GM23338 (cell line): Measurements from ENCODE around the gene GJE1. TPM values are rescaled to one million over a fixed set of nuclear protein-coding genes. Genes with fewer than 3 reads are reported as not detected.

ENCODE experiments used
- ATAC-seq: fragments of 200-7000 bp; cut with Tn5 transposase; 3 replicates; pipeline ENCODE4 v1.9.1; 2020
- DNase-seq: peaks from one replicate; pipeline ENCODE4 v3.0.0-alpha.2; 2015; ENCODE audit warnings: low spot score
- H2AFZ ChIP-seq: fragments of 200-600 bp; sonication (generic); 2 replicates; pipeline ENCODE4 v1.8.0; 2016; ENCODE audit warnings: antibody characterized with exemption, mild to moderate bottlenecking, moderate library complexity
- H3F3A ChIP-seq: fragments of 200-600 bp; sonication (generic); replicated peaks from 2 replicates; pipeline ENCODE4 v1.8.0; 2017; ENCODE audit warnings: antibody characterized with exemption, mixed run types, low read depth
- H3K27ac ChIP-seq: fragments of 200-600 bp; sonication (generic); 2 replicates; pipeline ENCODE4 v1.6.1; 2016; ENCODE audit warnings: low read depth
- H3K27me3 ChIP-seq: fragments of 200-600 bp; sonication (generic); 2 replicates; pipeline ENCODE4 v1.8.0; 2016; ENCODE audit warnings: mild to moderate bottlenecking, mixed run types, moderate library complexity; ENCODE audit not compliant: insufficient read depth
- H3K36me3 ChIP-seq: fragments of 200-600 bp; sonication (generic); 2 replicates; pipeline ENCODE4 v1.8.0; 2016; ENCODE audit warnings: mild to moderate bottlenecking; ENCODE audit not compliant: insufficient read depth
- H3K4me1 ChIP-seq: fragments of 200-600 bp; sonication (generic); 2 replicates; pipeline ENCODE4 v1.8.0; 2016; ENCODE audit warnings: mild to moderate bottlenecking, moderate library complexity; ENCODE audit not compliant: insufficient read depth
- H3K4me2 ChIP-seq: fragments of 200-600 bp; sonication (generic); 2 replicates; pipeline ENCODE4 v1.7.1; 2017; ENCODE audit warnings: mixed run types
- H3K4me3 ChIP-seq: fragments of 200-600 bp; sonication (generic); 2 replicates; pipeline ENCODE4 v1.6.1; 2016; ENCODE audit warnings: mixed run types
- H3K79me2 ChIP-seq: fragments of 200-600 bp; sonication (generic); replicated peaks from 2 replicates; pipeline ENCODE4 v1.8.0; 2017; ENCODE audit warnings: mild to moderate bottlenecking; ENCODE audit not compliant: insufficient read depth
- H3K9me2 ChIP-seq: fragments of 200-600 bp; sonication (generic); 2 replicates; pipeline ENCODE4 v1.8.0; 2017; ENCODE audit not compliant: insufficient read depth
- H4K20me1 ChIP-seq: fragments of 200-600 bp; sonication (generic); replicated peaks from 2 replicates; pipeline ENCODE4 v1.8.0; 2017; ENCODE audit warnings: mild to moderate bottlenecking; ENCODE audit not compliant: insufficient read depth
- H3K27ac Mint-ChIP-seq: 2 replicates; pipeline ENCODE4 v1.8.0; 2020; ENCODE audit warnings: inconsistent platforms, mild to moderate bottlenecking, moderate library complexity, mixed read lengths
- H3K27me3 Mint-ChIP-seq: 3 replicates; pipeline ENCODE4 v1.8.0; 2022; ENCODE audit warnings: low read depth, mild to moderate bottlenecking, moderate library complexity, mixed read lengths, inconsistent platforms; ENCODE audit not compliant: insufficient read depth, poor library complexity
- H3K36me3 Mint-ChIP-seq: 3 replicates; pipeline ENCODE4 v1.8.0; 2021; ENCODE audit warnings: low read depth, mild to moderate bottlenecking, inconsistent platforms, moderate library complexity, mixed read lengths
- H3K4me1 Mint-ChIP-seq: 3 replicates; pipeline ENCODE4 v1.8.0; 2020; ENCODE audit warnings: mild to moderate bottlenecking, inconsistent platforms, mixed read lengths
- H3K4me3 Mint-ChIP-seq: 3 replicates; pipeline ENCODE4 v1.8.0; 2021; ENCODE audit warnings: moderate library complexity, mild to moderate bottlenecking, inconsistent platforms, mixed read lengths
- H3K9me3 Mint-ChIP-seq: 3 replicates; pipeline ENCODE4 v1.8.0; 2020; ENCODE audit warnings: moderate library complexity, mild to moderate bottlenecking, inconsistent platforms, mixed read lengths
- EZH2phosphoT487 ChIP-seq: fragments of 200-600 bp; sonication (generic); IDR thresholded peaks from one replicate; pipeline ENCODE4 v1.8.1; 2018; ENCODE audit warnings: antibody characterized with exemption; ENCODE audit not compliant: unreplicated experiment
- JUNB ChIP-seq: IDR thresholded peaks from one replicate; pipeline ENCODE4 v1.6.1; 2016; ENCODE audit warnings: antibody characterized with exemption; ENCODE audit not compliant: unreplicated experiment
- NANOG ChIP-seq: IDR thresholded peaks from 2 replicates; pipeline ENCODE4 v1.6.1; 2016; ENCODE audit warnings: antibody characterized with exemption, borderline replicate concordance
- STAT1 ChIP-seq: IDR thresholded peaks from one replicate; pipeline ENCODE4 v1.6.1; 2016; ENCODE audit warnings: antibody characterized with exemption; ENCODE audit not compliant: unreplicated experiment
- ZNF331 ChIP-seq: fragments of 250-450 bp; sonication (Bioruptor Pico); IDR thresholded peaks from 2 replicates; pipeline ENCODE4 v1.5.0; 2020; ENCODE audit warnings: low read depth, mild to moderate bottlenecking, moderate library complexity
- polyA plus RNA-seq: library from polyadenylated mRNA; unstranded; fragments of >200 nt; fragmentation: Nextera tagmentation; extraction: Ambion mirVana; gene quantifications from 2 replicates; pipeline ENCODE4 v1.2.1, GENCODE V29; 2016
- total RNA-seq: library from RNA; depleted of rRNA; stranded (reverse); fragments of >200 nt; shearing (Covaris generic); gene quantifications from 2 replicates; pipeline ENCODE4 v1.2.3, GENCODE V29; 2014
- TF ChIP-seq, protein P1 (sequence below): IDR thresholded peaks from 2 replicates; pipeline ENCODE4 v1.6.1; 2016; ENCODE audit warnings: antibody characterized with exemption
- TF ChIP-seq, protein P2 (sequence below), 2 experiments: fragments of 200-600 bp in 1 of 2; sonication (generic) in 1 of 2; conservative IDR thresholded peaks; 2 replicates each; pipeline versions ENCODE4 v1.5.1 to v1.6.1; 2016 to 2017; ENCODE audit warnings: antibody characterized with exemption in 2 of 2, low read depth in 2 of 2, mild to moderate bottlenecking in 2 of 2, moderate library complexity in 1 of 2
- TF ChIP-seq, protein P3 (sequence below): IDR thresholded peaks from one replicate; pipeline ENCODE4 v1.6.1; 2018; ENCODE audit warnings: antibody characterized with exemption; ENCODE audit not compliant: unreplicated experiment
- TF ChIP-seq, protein P4 (sequence below): fragments of 250-450 bp; sonication (Bioruptor Pico); IDR thresholded peaks from 2 replicates; pipeline ENCODE4 v1.5.0; 2020; ENCODE audit warnings: mild to moderate bottlenecking, moderate library complexity

Gene GJE1
- total and polyA plus RNA-seq, 2 experiments from 2014 or later: not detected

DNA sequence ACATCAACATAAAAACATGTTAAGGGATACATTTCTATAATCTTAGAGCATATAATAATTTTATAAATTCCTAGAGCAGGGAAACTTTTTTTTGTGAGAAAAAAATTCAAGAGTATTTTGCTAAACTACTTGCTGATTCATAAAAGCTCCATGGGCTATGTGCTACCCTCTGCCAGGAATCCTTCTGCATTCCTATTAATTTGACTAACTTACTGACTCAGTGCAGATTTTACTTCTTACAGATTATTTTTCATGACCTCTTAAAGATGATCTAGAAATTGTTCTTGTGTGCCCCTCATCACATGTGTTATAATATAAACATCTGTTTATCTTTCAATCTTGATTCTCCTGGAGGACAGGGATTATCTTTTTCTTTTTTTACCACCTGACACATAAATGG lies 20.0 kb downstream of the GJE1 start (continued):
- TF ChIP-seq, protein P1, sequence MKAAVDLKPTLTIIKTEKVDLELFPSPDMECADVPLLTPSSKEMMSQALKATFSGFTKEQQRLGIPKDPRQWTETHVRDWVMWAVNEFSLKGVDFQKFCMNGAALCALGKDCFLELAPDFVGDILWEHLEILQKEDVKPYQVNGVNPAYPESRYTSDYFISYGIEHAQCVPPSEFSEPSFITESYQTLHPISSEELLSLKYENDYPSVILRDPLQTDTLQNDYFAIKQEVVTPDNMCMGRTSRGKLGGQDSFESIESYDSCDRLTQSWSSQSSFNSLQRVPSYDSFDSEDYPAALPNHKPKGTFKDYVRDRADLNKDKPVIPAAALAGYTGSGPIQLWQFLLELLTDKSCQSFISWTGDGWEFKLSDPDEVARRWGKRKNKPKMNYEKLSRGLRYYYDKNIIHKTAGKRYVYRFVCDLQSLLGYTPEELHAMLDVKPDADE: no peak
- TF ChIP-seq ZNF331 (CRISPR knock-in tag): no peak
- no peak for TF ChIP-seq STAT1
- TF ChIP-seq, protein P2, sequence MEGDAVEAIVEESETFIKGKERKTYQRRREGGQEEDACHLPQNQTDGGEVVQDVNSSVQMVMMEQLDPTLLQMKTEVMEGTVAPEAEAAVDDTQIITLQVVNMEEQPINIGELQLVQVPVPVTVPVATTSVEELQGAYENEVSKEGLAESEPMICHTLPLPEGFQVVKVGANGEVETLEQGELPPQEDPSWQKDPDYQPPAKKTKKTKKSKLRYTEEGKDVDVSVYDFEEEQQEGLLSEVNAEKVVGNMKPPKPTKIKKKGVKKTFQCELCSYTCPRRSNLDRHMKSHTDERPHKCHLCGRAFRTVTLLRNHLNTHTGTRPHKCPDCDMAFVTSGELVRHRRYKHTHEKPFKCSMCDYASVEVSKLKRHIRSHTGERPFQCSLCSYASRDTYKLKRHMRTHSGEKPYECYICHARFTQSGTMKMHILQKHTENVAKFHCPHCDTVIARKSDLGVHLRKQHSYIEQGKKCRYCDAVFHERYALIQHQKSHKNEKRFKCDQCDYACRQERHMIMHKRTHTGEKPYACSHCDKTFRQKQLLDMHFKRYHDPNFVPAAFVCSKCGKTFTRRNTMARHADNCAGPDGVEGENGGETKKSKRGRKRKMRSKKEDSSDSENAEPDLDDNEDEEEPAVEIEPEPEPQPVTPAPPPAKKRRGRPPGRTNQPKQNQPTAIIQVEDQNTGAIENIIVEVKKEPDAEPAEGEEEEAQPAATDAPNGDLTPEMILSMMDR (conservative IDR thresholded peaks at IDR 0.05; ENCODE audit: low read depth in 2 of 2): no peak
- no peak for TF ChIP-seq EZH2phosphoT487
- TF ChIP-seq, protein P3, sequence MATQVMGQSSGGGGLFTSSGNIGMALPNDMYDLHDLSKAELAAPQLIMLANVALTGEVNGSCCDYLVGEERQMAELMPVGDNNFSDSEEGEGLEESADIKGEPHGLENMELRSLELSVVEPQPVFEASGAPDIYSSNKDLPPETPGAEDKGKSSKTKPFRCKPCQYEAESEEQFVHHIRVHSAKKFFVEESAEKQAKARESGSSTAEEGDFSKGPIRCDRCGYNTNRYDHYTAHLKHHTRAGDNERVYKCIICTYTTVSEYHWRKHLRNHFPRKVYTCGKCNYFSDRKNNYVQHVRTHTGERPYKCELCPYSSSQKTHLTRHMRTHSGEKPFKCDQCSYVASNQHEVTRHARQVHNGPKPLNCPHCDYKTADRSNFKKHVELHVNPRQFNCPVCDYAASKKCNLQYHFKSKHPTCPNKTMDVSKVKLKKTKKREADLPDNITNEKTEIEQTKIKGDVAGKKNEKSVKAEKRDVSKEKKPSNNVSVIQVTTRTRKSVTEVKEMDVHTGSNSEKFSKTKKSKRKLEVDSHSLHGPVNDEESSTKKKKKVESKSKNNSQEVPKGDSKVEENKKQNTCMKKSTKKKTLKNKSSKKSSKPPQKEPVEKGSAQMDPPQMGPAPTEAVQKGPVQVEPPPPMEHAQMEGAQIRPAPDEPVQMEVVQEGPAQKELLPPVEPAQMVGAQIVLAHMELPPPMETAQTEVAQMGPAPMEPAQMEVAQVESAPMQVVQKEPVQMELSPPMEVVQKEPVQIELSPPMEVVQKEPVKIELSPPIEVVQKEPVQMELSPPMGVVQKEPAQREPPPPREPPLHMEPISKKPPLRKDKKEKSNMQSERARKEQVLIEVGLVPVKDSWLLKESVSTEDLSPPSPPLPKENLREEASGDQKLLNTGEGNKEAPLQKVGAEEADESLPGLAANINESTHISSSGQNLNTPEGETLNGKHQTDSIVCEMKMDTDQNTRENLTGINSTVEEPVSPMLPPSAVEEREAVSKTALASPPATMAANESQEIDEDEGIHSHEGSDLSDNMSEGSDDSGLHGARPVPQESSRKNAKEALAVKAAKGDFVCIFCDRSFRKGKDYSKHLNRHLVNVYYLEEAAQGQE: no peak
- TF ChIP-seq NANOG: no peak

DNA sequence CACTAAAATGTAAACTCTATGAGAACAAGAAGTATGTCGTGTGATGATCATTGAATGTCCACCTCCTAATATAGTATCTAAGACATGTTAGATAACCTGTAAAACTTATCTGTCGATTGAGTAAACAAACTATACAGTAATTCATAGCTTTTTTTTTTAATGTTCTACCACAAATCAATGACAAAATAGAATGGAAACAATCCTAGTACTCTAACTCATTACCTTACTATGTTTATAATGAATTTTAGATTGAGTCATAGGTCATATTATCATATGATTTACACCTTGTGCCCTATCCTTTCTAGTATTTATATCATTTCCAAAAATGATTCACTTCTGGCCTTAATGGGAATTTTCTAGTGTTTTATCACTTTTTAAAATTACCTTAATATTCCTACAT lies 20.5 kb downstream of the GJE1 start:
- no peak overlapping the region for H3K27ac ChIP-seq
- H3K9me2 ChIP-seq: no peaks in the 10 kb centered on the region
- DNase-seq: no peak
- no peaks in the 10 kb centered on the region for H3K27me3 ChIP-seq
- no peaks in the 10 kb centered on the region for H3K27me3 Mint-ChIP-seq
- no peak for ATAC-seq
- peaks cover 36% of the 10 kb centered on the region for H3K4me1 ChIP-seq
- no peak overlapping the region; the same call in 1 of the 2 replicates for H3K27ac Mint-ChIP-seq
- H3K4me2 ChIP-seq: no peak overlapping the region
- no peaks in the 10 kb centered on the region for H3K9me3 Mint-ChIP-seq
- H2AFZ ChIP-seq: no peak overlapping the region
- H3K36me3 Mint-ChIP-seq: peaks cover 3% of the 10 kb centered on the region; the same call in 2 of the 3 replicates
- no peak overlapping the region for H3K4me3 ChIP-seq
- no peaks in the 10 kb centered on the region; the same call in 1 of the 2 replicates for H3K36me3 ChIP-seq
- H3K4me1 Mint-ChIP-seq: peaks cover 59% of the 10 kb centered on the region
- peaks cover 91% of the 10 kb centered on the region for H3K79me2 ChIP-seq
- H3F3A ChIP-seq: no peaks in the 10 kb centered on the region
- H3K4me3 Mint-ChIP-seq: no peak overlapping the region
- no peaks in the 10 kb centered on the region for H4K20me1 ChIP-seq
- TF ChIP-seq ZNF331 (CRISPR knock-in tag): no peak
- TF ChIP-seq STAT1: no peak
- TF ChIP-seq NANOG: no peak
- TF ChIP-seq EZH2phosphoT487: no peak
- TF ChIP-seq, protein P4, sequence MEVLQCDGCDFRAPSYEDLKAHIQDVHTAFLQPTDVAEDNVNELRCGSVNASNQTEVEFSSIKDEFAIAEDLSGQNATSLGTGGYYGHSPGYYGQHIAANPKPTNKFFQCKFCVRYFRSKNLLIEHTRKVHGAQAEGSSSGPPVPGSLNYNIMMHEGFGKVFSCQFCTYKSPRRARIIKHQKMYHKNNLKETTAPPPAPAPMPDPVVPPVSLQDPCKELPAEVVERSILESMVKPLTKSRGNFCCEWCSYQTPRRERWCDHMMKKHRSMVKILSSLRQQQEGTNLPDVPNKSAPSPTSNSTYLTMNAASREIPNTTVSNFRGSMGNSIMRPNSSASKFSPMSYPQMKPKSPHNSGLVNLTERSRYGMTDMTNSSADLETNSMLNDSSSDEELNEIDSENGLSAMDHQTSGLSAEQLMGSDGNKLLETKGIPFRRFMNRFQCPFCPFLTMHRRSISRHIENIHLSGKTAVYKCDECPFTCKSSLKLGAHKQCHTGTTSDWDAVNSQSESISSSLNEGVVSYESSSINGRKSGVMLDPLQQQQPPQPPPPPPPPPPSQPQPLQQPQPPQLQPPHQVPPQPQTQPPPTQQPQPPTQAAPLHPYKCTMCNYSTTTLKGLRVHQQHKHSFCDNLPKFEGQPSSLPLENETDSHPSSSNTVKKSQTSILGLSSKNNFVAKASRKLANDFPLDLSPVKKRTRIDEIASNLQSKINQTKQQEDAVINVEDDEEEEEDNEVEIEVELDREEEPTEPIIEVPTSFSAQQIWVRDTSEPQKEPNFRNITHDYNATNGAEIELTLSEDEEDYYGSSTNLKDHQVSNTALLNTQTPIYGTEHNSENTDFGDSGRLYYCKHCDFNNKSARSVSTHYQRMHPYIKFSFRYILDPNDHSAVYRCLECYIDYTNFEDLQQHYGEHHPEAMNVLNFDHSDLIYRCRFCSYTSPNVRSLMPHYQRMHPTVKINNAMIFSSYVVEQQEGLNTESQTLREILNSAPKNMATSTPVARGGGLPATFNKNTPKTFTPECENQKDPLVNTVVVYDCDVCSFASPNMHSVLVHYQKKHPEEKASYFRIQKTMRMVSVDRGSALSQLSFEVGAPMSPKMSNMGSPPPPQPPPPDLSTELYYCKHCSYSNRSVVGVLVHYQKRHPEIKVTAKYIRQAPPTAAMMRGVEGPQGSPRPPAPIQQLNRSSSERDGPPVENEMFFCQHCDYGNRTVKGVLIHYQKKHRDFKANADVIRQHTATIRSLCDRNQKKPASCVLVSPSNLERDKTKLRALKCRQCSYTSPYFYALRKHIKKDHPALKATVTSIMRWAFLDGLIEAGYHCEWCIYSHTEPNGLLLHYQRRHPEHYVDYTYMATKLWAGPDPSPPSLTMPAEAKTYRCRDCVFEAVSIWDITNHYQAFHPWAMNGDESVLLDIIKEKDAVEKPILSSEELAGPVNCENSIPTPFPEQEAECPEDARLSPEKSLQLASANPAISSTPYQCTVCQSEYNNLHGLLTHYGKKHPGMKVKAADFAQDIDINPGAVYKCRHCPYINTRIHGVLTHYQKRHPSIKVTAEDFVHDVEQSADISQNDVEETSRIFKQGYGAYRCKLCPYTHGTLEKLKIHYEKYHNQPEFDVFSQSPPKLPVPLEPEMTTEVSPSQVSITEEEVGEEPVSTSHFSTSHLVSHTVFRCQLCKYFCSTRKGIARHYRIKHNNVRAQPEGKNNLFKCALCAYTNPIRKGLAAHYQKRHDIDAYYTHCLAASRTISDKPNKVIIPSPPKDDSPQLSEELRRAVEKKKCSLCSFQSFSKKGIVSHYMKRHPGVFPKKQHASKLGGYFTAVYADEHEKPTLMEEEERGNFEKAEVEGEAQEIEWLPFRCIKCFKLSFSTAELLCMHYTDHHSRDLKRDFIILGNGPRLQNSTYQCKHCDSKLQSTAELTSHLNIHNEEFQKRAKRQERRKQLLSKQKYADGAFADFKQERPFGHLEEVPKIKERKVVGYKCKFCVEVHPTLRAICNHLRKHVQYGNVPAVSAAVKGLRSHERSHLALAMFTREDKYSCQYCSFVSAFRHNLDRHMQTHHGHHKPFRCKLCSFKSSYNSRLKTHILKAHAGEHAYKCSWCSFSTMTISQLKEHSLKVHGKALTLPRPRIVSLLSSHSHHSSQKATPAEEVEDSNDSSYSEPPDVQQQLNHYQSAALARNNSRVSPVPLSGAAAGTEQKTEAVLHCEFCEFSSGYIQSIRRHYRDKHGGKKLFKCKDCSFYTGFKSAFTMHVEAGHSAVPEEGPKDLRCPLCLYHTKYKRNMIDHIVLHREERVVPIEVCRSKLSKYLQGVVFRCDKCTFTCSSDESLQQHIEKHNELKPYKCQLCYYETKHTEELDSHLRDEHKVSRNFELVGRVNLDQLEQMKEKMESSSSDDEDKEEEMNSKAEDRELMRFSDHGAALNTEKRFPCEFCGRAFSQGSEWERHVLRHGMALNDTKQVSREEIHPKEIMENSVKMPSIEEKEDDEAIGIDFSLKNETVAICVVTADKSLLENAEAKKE (CRISPR knock-in tag): no peak
- TF ChIP-seq, protein P1: no peak
- no peak for TF ChIP-seq JUNB
